Trophoblast cell (in vitro differentiated cells and primary cell): ENCODE measurements around the gene PELI3.

Source experiments
- DNase-seq, 2 donors: peaks; one replicate each; pipeline ENCODE4 v3.0.0-alpha.2; 2016
- H2AFZ ChIP-seq: 2 replicates; pipeline ENCODE4 v1.6.1; 2013; ENCODE audit warnings: low read length, moderate library complexity, mild to moderate bottlenecking; ENCODE audit not compliant: insufficient read depth, poor library complexity
- H2AK5ac ChIP-seq: 2 replicates; pipeline ENCODE4 v1.6.1; 2013; ENCODE audit warnings: mild to moderate bottlenecking, low read length
- H2BK120ac ChIP-seq: 2 replicates; pipeline ENCODE4 v1.6.1; 2013; ENCODE audit warnings: low read length, mild to moderate bottlenecking, moderate library complexity; ENCODE audit not compliant: insufficient read depth, poor library complexity
- H2BK12ac ChIP-seq: 2 replicates; pipeline ENCODE4 v1.6.1; 2013; ENCODE audit warnings: mild to moderate bottlenecking, low read length, moderate library complexity
- H2BK5ac ChIP-seq: 2 replicates; pipeline ENCODE4 v1.6.1; 2013; ENCODE audit warnings: low read length, low read depth, moderate library complexity, mild to moderate bottlenecking; ENCODE audit not compliant: poor library complexity
- H3K14ac ChIP-seq: 2 replicates; pipeline ENCODE4 v1.6.1; 2013; ENCODE audit warnings: mild to moderate bottlenecking, low read length
- H3K18ac ChIP-seq: 2 replicates; pipeline ENCODE4 v1.6.1; 2013; ENCODE audit warnings: mild to moderate bottlenecking, low read length
- H3K23ac ChIP-seq: 2 replicates; pipeline ENCODE4 v1.6.1; 2013; ENCODE audit warnings: low read length
- H3K27ac ChIP-seq: 2 replicates; pipeline ENCODE4 v1.5.1; 2013; ENCODE audit warnings: low read depth, mild to moderate bottlenecking, inconsistent platforms, low read length, moderate library complexity
- H3K27me3 ChIP-seq: 2 replicates; pipeline ENCODE4 v1.6.1; 2013; ENCODE audit warnings: inconsistent platforms, mild to moderate bottlenecking, low read length, moderate library complexity; ENCODE audit not compliant: insufficient read depth
- H3K36me3 ChIP-seq, 2 experiments: 1 replicate in 1 of 2; 2 replicates in 1 of 2; pipeline ENCODE4 v1.6.1; 2013; ENCODE audit warnings: low read length in 2 of 2, mild to moderate bottlenecking in 2 of 2, moderate library complexity in 1 of 2; ENCODE audit not compliant: insufficient read depth in 2 of 2, control insufficient read depth in 1 of 2
- H3K4ac ChIP-seq: 2 replicates; pipeline ENCODE4 v1.6.1; 2013; ENCODE audit warnings: low read depth, mild to moderate bottlenecking, low read length, moderate library complexity
- H3K4me1 ChIP-seq, 2 experiments: 1 replicate in 1 of 2; 2 replicates in 1 of 2; pipeline ENCODE4 v1.6.1; 2013; ENCODE audit warnings: low read length in 2 of 2, mild to moderate bottlenecking in 2 of 2, moderate library complexity in 1 of 2; ENCODE audit not compliant: insufficient read depth in 2 of 2, control insufficient read depth in 1 of 2
- H3K4me2 ChIP-seq: 2 replicates; pipeline ENCODE4 v1.6.1; 2013; ENCODE audit warnings: inconsistent platforms, mild to moderate bottlenecking, low read length, moderate library complexity
- H3K4me3 ChIP-seq: 2 replicates; pipeline ENCODE4 v1.5.1; 2013; ENCODE audit warnings: mild to moderate bottlenecking, low read depth, low read length, inconsistent platforms
- H3K79me1 ChIP-seq: one replicate; pipeline ENCODE4 v1.6.1; 2013; ENCODE audit warnings: low read length
- H3K79me2 ChIP-seq: 2 replicates; pipeline ENCODE4 v1.6.1; 2013; ENCODE audit warnings: low read length, mild to moderate bottlenecking; ENCODE audit not compliant: control insufficient read depth, insufficient read depth, poor library complexity
- H3K9ac ChIP-seq: 2 replicates; pipeline ENCODE4 v1.6.1; 2013; ENCODE audit warnings: mild to moderate bottlenecking, low read length
- H3K9me3 ChIP-seq: 2 replicates; pipeline ENCODE4 v1.6.1; 2013; ENCODE audit warnings: low read depth, mild to moderate bottlenecking, control low read depth, inconsistent platforms, low read length; ENCODE audit not compliant: insufficient read depth
- H4K12ac ChIP-seq: 2 replicates; pipeline ENCODE4 v1.6.1; 2013; ENCODE audit warnings: low read depth, mild to moderate bottlenecking, low read length, moderate library complexity
- H4K8ac ChIP-seq: 2 replicates; pipeline ENCODE4 v1.6.1; 2013; ENCODE audit warnings: low read depth, mild to moderate bottlenecking, low read length, moderate library complexity
- H4K91ac ChIP-seq: one replicate; pipeline ENCODE4 v1.6.1; 2013; ENCODE audit warnings: low read depth, mild to moderate bottlenecking, low read length, moderate library complexity
- WGBS: extraction: QIAGEN DNeasy Blood & Tissue Kit; methylation state at CpG from one replicate; pipeline ENCODE4 v1.1.7; 2013; ENCODE audit warnings: missing lambda C conversion rate; ENCODE audit not compliant: insufficient read length, insufficient coverage; ENCODE audit errors: extremely low coverage; 5-methylcytosine and 5-hydroxymethylcytosine counted together

The PELI3 gene

DNA sequence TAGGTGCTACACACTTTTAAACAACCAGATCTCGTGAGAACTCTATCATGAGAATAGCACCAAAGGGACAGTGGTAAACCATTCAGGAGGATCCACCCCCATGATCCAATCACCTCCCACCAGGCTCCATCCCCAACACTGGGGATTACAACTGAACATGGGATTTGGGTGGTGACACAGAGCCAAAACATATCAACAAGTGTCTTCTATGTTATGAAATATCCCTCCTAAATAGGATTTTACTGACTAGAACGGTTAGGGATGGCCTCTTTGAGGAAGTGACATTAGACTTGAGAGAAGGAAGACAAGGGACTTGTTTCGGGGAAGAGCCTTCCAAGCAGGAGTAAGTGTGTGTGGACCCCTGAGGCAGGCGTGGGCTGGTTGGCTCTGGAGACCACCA is 16.1 kb upstream of the PELI3 start:
- no CpG with 5 or more reads among the region's 4 CpGs for WGBS

DNA sequence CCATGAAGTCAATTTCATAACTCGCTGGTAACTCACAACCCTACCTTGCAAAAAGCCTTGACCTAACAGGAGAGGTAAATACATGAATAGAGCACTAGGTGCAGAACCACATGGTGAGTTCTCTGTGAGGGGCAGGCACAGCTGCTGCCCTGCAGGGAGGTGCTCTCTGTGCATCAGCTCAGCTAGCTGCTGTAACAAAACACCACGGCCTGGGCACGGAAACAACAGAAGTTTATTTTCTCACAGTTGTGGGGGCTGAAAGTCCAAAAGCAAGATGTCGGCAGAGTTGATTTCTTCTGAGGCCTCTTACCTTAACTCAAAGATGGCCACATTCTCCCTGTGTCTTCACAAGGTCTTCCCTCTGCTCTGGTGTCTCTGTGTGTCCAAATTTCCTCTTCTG is 15.0 kb upstream of the PELI3 start:
- Histone ChIP-seq H3K4me3 (no peak overlapping the region), H3K23ac (no peak overlapping the region), H4K12ac (no peak overlapping the region), H2AFZ (no peak overlapping the region), H3K27ac (no peak overlapping the region), H3K4me1 (peaks cover 2 to 6% of the 10 kb centered on the region in 2 experiments), H3K14ac (no peak overlapping the region), H2BK5ac (no peak overlapping the region), H3K27me3 (no peaks in the 10 kb centered on the region), H3K79me1 (no peaks in the 10 kb centered on the region), H3K36me3 (no peaks in the 10 kb centered on the region), H3K79me2 (no peaks in the 10 kb centered on the region), H2BK12ac (no peak overlapping the region), H2AK5ac (no peak overlapping the region), H3K9me3 (no peaks in the 10 kb centered on the region), H3K4me2 (no peak overlapping the region), H4K8ac (no peak overlapping the region), H3K4ac (no peak overlapping the region), H3K9ac (no peak overlapping the region), H2BK120ac (no peak overlapping the region), H4K91ac (no peak overlapping the region), H3K18ac (no peak overlapping the region)
- DNase-seq, result no peak
- WGBS, result no CpG with 5 or more reads among the region's 4 CpGs

More for the DNA sequence above, 16.1 kb upstream of the PELI3 start:
- no peaks in the 10 kb centered on the region for H3K27me3 ChIP-seq
- no peak overlapping the region for H2AK5ac ChIP-seq
- H3K79me1 ChIP-seq, result no peaks in the 10 kb centered on the region
- peaks cover 2 to 6% of the 10 kb centered on the region in 2 experiments for H3K4me1 ChIP-seq
- H2BK5ac ChIP-seq, result no peak overlapping the region
- H3K4me3 ChIP-seq, result no peak overlapping the region
- H3K9me3 ChIP-seq, result no peaks in the 10 kb centered on the region
- H4K91ac ChIP-seq, result no peak overlapping the region
- no peak overlapping the region for H3K23ac ChIP-seq
- H3K14ac ChIP-seq, result no peak overlapping the region
- no peaks in the 10 kb centered on the region for H3K36me3 ChIP-seq
- H3K4me2 ChIP-seq, result no peak overlapping the region
- no peaks in the 10 kb centered on the region for H3K79me2 ChIP-seq
- no peak overlapping the region for H2BK120ac ChIP-seq
- no peak overlapping the region for H2AFZ ChIP-seq
- H4K8ac ChIP-seq, result no peak overlapping the region
- H3K18ac ChIP-seq, result no peak overlapping the region
- no peak overlapping the region for H2BK12ac ChIP-seq
- no peak overlapping the region for H3K27ac ChIP-seq
- H3K9ac ChIP-seq, result no peak overlapping the region
- H3K4ac ChIP-seq, result no peak overlapping the region
- no peak overlapping the region for H4K12ac ChIP-seq
- no peak for DNase-seq

DNA sequence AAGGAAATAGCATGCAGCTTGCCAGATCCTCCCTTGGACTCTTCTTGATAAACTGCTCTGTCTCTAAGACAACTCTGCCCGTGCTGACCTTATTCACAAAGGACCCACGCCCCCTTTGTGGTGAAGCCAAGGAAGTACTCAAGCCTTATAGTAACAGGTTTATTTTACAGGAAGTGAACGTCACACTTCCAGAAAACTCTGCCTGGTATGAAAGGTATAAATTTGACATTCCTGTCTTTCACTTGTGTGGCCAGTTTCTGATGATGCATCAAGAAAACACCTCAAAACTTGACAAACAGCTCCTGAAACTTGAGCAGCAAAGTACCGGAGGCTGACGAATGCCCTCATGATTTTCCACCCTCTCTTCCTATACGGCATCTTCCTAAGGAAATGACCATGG is 12.5 kb upstream of the PELI3 start:
- WGBS, result no CpG with 5 or more reads among the region's 6 CpGs
- peak; percentile 71 to 90 for DNase-seq
- Histone ChIP-seq H4K91ac (no peak overlapping the region), H2BK5ac (no peak overlapping the region), H2AK5ac (no peak overlapping the region), H3K79me1 (no peaks in the 10 kb centered on the region), H3K27me3 (no peaks in the 10 kb centered on the region), H3K23ac (no peak overlapping the region), H4K12ac (no peak overlapping the region), H3K9me3 (no peaks in the 10 kb centered on the region), H3K18ac (no peak overlapping the region), H3K4me2 (no peak overlapping the region), H2BK12ac (no peak overlapping the region), H3K4ac (no peak overlapping the region), H2AFZ (no peak overlapping the region), H3K9ac (no peak overlapping the region), H3K27ac (no peak overlapping the region), H2BK120ac (no peak overlapping the region), H3K14ac (no peak overlapping the region), H3K4me3 (no peak overlapping the region), H3K36me3 (no peaks in the 10 kb centered on the region), H3K79me2 (no peaks in the 10 kb centered on the region), H3K4me1 (peaks cover 4 to 5% of the 10 kb centered on the region in 2 experiments), H4K8ac (no peak overlapping the region)

DNA sequence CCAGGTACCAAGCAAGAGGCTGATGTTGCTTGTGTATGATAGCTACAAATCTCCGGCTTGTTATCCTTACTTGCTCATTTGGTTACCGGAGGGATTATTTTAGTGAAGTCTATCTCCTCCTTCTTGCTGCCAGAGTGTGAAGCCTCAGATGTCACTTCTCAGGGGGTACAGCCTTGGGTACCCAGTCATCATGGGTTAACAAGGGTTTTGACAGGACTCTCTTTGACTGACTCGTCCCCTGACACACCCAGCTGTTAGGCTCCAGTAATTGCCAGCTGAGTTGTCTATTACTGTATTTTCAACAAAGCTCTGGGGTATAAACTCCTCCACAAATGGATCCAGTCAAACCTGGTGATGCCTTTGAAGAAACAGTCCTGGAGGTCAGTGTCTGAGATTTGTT is 11.9 kb upstream of the PELI3 start:
- Histone ChIP-seq H3K79me2 (no peaks in the 10 kb centered on the region), H2AK5ac (no peak overlapping the region), H3K36me3 (no peaks in the 10 kb centered on the region), H3K4ac (no peak overlapping the region), H3K23ac (no peak overlapping the region), H4K12ac (no peak overlapping the region), H3K9me3 (no peaks in the 10 kb centered on the region), H3K4me2 (no peak overlapping the region), H3K79me1 (no peaks in the 10 kb centered on the region), H4K8ac (no peak overlapping the region), H3K27ac (no peak overlapping the region), H2BK12ac (no peak overlapping the region), H2AFZ (no peak overlapping the region), H3K14ac (no peak overlapping the region), H3K9ac (no peak overlapping the region), H3K18ac (no peak overlapping the region), H3K4me3 (no peak overlapping the region), H2BK5ac (no peak overlapping the region), H2BK120ac (no peak overlapping the region), H3K27me3 (no peaks in the 10 kb centered on the region), H3K4me1 (peaks cover 6% of the 10 kb centered on the region in 2 experiments), H4K91ac (no peak overlapping the region)
- no peak for DNase-seq
- WGBS, result no CpG with 5 or more reads among the region's 3 CpGs
